Left ventricle myocardium superior (tissue), 1 donor: Measurements from ENCODE around the gene SEMA4D. TPM values are rescaled to one million over a fixed set of nuclear protein-coding genes. Genes with fewer than 3 reads are reported as not detected.
"Not testable (repeated sequence)": the region's sequence is repeated elsewhere in the genome, so short reads cannot be mapped to it uniquely, and the experiment has no call there.

Experiments used
- ATAC-seq: fragments of 200-7000 bp; cut with Tn5 transposase; one replicate; pipeline ENCODE4 v1.9.1; 2020; ENCODE audit warnings: mild to moderate bottlenecking, moderate library complexity
- DNase-seq: peaks from one replicate; pipeline ENCODE4 v3.0.0-alpha.2; 2020
- intact Hi-C: fragments of 100-400 bp; cut with micrococcal nuclease; formaldehyde crosslinking; loops from one replicate; pipeline ENCODE4 v1.11.0; 2022
- total RNA-seq: library from RNA; stranded (reverse); fragmentation: NEBNext Ultra II Directional; extraction: Animal tissue kit (Norgen Biotek cat#: 25700); gene quantifications from one replicate; pipeline ENCODE4 v1.2.1, GENCODE V29; 2021
- donor health status: DM: no; HTN: yes; CAD: no; lungs with severe emphysema.

The SEMA4D gene
- total RNA-seq, 1 donor from 2014 or later: 24.7 TPM

GRCh38 chr9:89488131-89488530 is 9.8 kb downstream of the SEMA4D start:
- DNase-seq (no peak), ATAC-seq (no peak)
- intact Hi-C loops: no loop called here

- ATAC-seq (no peak), DNase-seq (no peak)
- intact Hi-C loops: no loop called here
These were observed 11.2 kb downstream of the SEMA4D start for GRCh38 chr9:89486681-89487080.

GRCh38 chr9:89484475-89485404 is 13.2 kb downstream of the SEMA4D start:
- ATAC-seq: peak; percentile 37
- intact Hi-C loops: no loop called here
- no peak for DNase-seq

- intact Hi-C loops: no loop called here
- DNase-seq: peak; percentile 51
- ATAC-seq: peak; percentile 56
These were observed 14.1 kb downstream of the SEMA4D start for GRCh38 chr9:89483592-89484474.

GRCh38 chr9:89482901-89483361 is 15.0 kb downstream of the SEMA4D start:
- intact Hi-C loops: no loop called here
- no peak for DNase-seq
- peak; percentile 49 for ATAC-seq

GRCh38 chr9:89482056-89482851 is 15.7 kb downstream of the SEMA4D start:
- ATAC-seq (no peak), DNase-seq (no peak)

GRCh38 chr9:89481538-89481915 is 16.4 kb downstream of the SEMA4D start:
- ATAC-seq: no peak
- intact Hi-C loops: no loop called here
- no peak for DNase-seq

More at GRCh38 chr9:89482056-89482851, 15.7 kb downstream of the SEMA4D start:
- intact Hi-C loops: no loop called here

- DNase-seq (no peak), ATAC-seq (no peak)
- intact Hi-C loops: no loop called here
These were observed 16.9 kb downstream of the SEMA4D start for GRCh38 chr9:89480825-89481537.

- intact Hi-C loops, DNase-seq: not testable (repeated sequence)
These were observed 17.5 kb downstream of the SEMA4D start for GRCh38 chr9:89480372-89480771.

GRCh38 chr9:89479669-89480011 is 18.3 kb downstream of the SEMA4D start:
- intact Hi-C loops, ATAC-seq: not testable (repeated sequence)

More at GRCh38 chr9:89480372-89480771, 17.5 kb downstream of the SEMA4D start:
- ATAC-seq: not testable (repeated sequence)

GRCh38 chr9:89478821-89479668 is 18.9 kb downstream of the SEMA4D start:
- intact Hi-C loops: no loop called here
- no peak for DNase-seq
- ATAC-seq: no peak

More at GRCh38 chr9:89479669-89480011, 18.3 kb downstream of the SEMA4D start:
- DNase-seq: not testable (repeated sequence)

- peak; percentile 63 for ATAC-seq
- intact Hi-C loops: no loop called here
- DNase-seq: peak; percentile 55
These were observed 19.9 kb downstream of the SEMA4D start for GRCh38 chr9:89477811-89478630.

- ATAC-seq: no peak
- intact Hi-C loops: no loop called here
- DNase-seq: no peak
These were observed 20.5 kb downstream of the SEMA4D start for GRCh38 chr9:89477384-89477783.

- intact Hi-C loops: no loop called here
- DNase-seq: no peak
- ATAC-seq: no peak
These were observed 21.4 kb downstream of the SEMA4D start for GRCh38 chr9:89476546-89476945.

- intact Hi-C loops: no loop called here
- ATAC-seq: no peak
- no peak for DNase-seq
These were observed 21.9 kb downstream of the SEMA4D start for GRCh38 chr9:89475891-89476440.

GRCh38 chr9:89474939-89475338 is 23.0 kb downstream of the SEMA4D start:
- intact Hi-C loops: no loop called here
- ATAC-seq (no peak), DNase-seq (no peak)
